Smooth muscle cell (in vitro differentiated cells): Measurements from ENCODE around the gene ISYNA1. TPM values are rescaled to one million over a fixed set of nuclear protein-coding genes. Genes with fewer than 3 reads are reported as not detected.

Experiments
- DNase-seq: peaks from one replicate; lab custom pipeline; 2025; ENCODE audit not compliant: unreplicated experiment; lab: John Stamatoyannopoulos, UW
- H2AFZ ChIP-seq: fragments of 200-600 bp; sonication (generic); 2 replicates; pipeline ENCODE4 v1.6.0; 2016; ENCODE audit warnings: antibody characterized with exemption, low read depth, mild to moderate bottlenecking
- H3F3A ChIP-seq: fragments of 200-600 bp; sonication (generic); 2 replicates; pipeline ENCODE4 v1.6.0; 2017; ENCODE audit warnings: antibody characterized with exemption, low read depth
- H3K27ac ChIP-seq: fragments of 200-600 bp; sonication (generic); 2 replicates; pipeline ENCODE4 v1.5.1; 2016; ENCODE audit warnings: low read depth, mild to moderate bottlenecking
- H3K27me3 ChIP-seq: fragments of 200-600 bp; sonication (generic); 2 replicates; pipeline ENCODE4 v1.6.1; 2016; ENCODE audit warnings: low read depth, mild to moderate bottlenecking
- H3K36me3 ChIP-seq: fragments of 200-600 bp; sonication (generic); 2 replicates; pipeline ENCODE4 v1.5.1; 2016; ENCODE audit warnings: low read depth
- H3K4me1 ChIP-seq: fragments of 200-600 bp; sonication (generic); 2 replicates; pipeline ENCODE4 v1.5.1; 2016; ENCODE audit warnings: low read depth
- H3K4me2 ChIP-seq: fragments of 200-600 bp; sonication (generic); 2 replicates; pipeline ENCODE4 v1.6.0; 2016; ENCODE audit warnings: mild to moderate bottlenecking
- H3K4me3 ChIP-seq: fragments of 200-600 bp; sonication (generic); 2 replicates; pipeline ENCODE4 v1.5.1; 2016; ENCODE audit warnings: mild to moderate bottlenecking
- H3K79me2 ChIP-seq: fragments of 200-600 bp; sonication (generic); 2 replicates; pipeline ENCODE4 v1.6.0; 2016; ENCODE audit warnings: low read depth, mild to moderate bottlenecking
- H3K9ac ChIP-seq: fragments of 200-600 bp; sonication (generic); 2 replicates; pipeline ENCODE4 v1.6.0; 2016; ENCODE audit warnings: low read depth
- H3K9me3 ChIP-seq: fragments of 200-600 bp; sonication (generic); replicated peaks from 2 replicates; pipeline ENCODE4 v1.5.1; 2016; ENCODE audit warnings: low read depth
- H4K20me1 ChIP-seq: fragments of 200-600 bp; sonication (generic); 2 replicates; pipeline ENCODE4 v1.6.0; 2016; ENCODE audit warnings: low read depth
- CTCF ChIP-seq: fragments of 200-600 bp; sonication (generic); IDR thresholded peaks from 2 replicates; pipeline ENCODE4 v1.5.1; 2017; ENCODE audit warnings: borderline replicate concordance, mild to moderate bottlenecking, antibody characterized with exemption; ENCODE audit not compliant: insufficient read depth, poor library complexity, severe bottlenecking
- WGBS: methylation state at CpG from one replicate; pipeline ENCODE4 v1.1.7; 2016; ENCODE audit warnings: low lambda C conversion rate; 5-methylcytosine and 5-hydroxymethylcytosine counted together
- polyA plus RNA-seq: library from polyadenylated mRNA; unstranded; fragments of >200 nt; fragmentation: Nextera tagmentation; extraction: Ambion mirVana; gene quantifications from 2 replicates; pipeline ENCODE4 v1.2.1, GENCODE V29; 2016
- total RNA-seq: library from RNA; depleted of rRNA; stranded (reverse); fragments of >200 nt; gene quantifications from 2 replicates; pipeline ENCODE4 v1.2.3, GENCODE V29; 2014

Gene ISYNA1
- total and polyA plus RNA-seq, 2 experiments from 2014 or later = 56.9 to 60.1 TPM

DNA sequence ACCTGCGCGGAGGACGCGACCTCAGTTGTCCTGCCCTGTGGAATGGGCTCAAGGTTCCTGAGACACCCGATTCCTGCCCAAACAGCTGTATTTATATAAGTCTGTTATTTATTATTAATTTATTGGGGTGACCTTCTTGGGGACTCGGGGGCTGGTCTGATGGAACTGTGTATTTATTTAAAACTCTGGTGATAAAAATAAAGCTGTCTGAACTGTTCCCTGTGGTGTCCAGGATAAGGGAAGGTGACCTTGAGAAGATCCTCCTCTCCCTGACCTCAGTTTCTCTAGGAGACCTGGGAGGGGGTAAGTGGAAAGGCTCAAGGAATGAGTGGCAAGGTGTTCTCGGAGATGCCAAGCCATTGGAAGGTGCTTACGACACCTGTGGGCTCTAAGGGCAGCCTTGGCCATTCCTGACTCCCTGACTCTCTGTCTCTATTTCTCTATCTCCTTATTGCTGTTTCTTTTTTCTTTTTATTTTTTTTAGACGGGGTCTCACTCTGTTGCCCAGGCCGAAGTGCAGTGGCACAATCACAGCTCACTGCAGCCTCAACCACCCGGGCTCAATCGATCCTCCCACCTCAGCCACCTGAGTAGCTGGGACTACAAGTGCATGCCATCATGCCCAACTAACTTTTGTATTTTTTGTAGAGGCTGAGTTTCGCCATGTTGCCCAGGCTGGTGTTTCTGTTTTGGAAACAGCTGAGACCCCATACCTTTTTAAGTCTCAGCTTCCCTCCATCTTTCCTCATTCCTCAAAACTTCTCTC is 48.8 kb downstream of the ISYNA1 start:
- no peak for TF ChIP-seq CTCF
- H2AFZ ChIP-seq = no peak overlapping the region
- DNase-seq = no peak
- no peaks in the 10 kb centered on the region for H3K27me3 ChIP-seq
- no peaks in the 10 kb centered on the region for H3K36me3 ChIP-seq
- H3K4me1 ChIP-seq = peaks cover 3% of the 10 kb centered on the region
- H3K4me2 ChIP-seq = no peak overlapping the region
- H3K9ac ChIP-seq = no peak overlapping the region
- no peak overlapping the region for H3K4me3 ChIP-seq
- peaks cover 2% of the 10 kb centered on the region for H3K79me2 ChIP-seq
- no peaks in the 10 kb centered on the region for H3K9me3 ChIP-seq
- H3K27ac ChIP-seq = no peak overlapping the region
- no peaks in the 10 kb centered on the region for H4K20me1 ChIP-seq
- peaks cover 15% of the 10 kb centered on the region for H3F3A ChIP-seq
- 92% methylated on average over 13 of the region's 13 CpGs for WGBS

DNA sequence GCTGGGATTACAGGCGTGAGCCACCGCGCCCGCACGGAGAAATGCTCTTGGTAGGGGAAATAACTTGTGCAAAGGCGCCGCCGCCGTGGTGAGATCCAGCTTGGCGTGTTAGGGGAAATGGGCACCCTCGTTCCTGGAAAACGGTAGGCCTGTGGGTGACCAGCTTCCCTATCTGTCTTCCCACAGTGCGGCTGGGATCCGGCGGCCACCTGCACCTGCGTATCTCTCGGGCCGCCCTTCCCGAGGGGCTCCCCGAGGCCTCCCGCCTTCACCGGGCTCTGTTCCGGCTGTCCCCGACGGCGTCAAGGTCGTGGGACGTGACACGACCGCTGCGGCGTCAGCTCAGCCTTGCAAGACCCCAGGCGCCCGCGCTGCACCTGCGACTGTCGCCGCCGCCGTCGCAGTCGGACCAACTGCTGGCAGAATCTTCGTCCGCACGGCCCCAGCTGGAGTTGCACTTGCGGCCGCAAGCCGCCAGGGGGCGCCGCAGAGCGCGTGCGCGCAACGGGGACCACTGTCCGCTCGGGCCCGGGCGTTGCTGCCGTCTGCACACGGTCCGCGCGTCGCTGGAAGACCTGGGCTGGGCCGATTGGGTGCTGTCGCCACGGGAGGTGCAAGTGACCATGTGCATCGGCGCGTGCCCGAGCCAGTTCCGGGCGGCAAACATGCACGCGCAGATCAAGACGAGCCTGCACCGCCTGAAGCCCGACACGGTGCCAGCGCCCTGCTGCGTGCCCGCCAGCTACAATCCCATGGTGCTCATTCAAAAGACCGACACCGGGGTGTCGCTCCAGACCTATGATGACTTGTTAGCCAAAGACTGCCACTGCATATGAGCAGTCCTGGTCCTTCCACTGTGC is 49.6 kb downstream of the ISYNA1 start:
- Histone ChIP-seq H3K4me3 (peak overlapping the region; percentile 32), H3K36me3 (no peaks in the 10 kb centered on the region), H3K9ac (no peak overlapping the region), H3F3A (peaks cover 15% of the 10 kb centered on the region), H4K20me1 (no peaks in the 10 kb centered on the region), H3K9me3 (no peaks in the 10 kb centered on the region), H3K27me3 (no peaks in the 10 kb centered on the region), H3K79me2 (peaks cover 2% of the 10 kb centered on the region), H2AFZ (no peak overlapping the region), H3K27ac (no peak overlapping the region), H3K4me1 (peaks cover 3% of the 10 kb centered on the region), H3K4me2 (peak overlapping the region; percentile 71)
- 24% methylated on average over 86 of the region's 86 CpGs for WGBS
- DNase-seq = peak; percentile 43
- peak; percentile 99 for TF ChIP-seq CTCF

DNA sequence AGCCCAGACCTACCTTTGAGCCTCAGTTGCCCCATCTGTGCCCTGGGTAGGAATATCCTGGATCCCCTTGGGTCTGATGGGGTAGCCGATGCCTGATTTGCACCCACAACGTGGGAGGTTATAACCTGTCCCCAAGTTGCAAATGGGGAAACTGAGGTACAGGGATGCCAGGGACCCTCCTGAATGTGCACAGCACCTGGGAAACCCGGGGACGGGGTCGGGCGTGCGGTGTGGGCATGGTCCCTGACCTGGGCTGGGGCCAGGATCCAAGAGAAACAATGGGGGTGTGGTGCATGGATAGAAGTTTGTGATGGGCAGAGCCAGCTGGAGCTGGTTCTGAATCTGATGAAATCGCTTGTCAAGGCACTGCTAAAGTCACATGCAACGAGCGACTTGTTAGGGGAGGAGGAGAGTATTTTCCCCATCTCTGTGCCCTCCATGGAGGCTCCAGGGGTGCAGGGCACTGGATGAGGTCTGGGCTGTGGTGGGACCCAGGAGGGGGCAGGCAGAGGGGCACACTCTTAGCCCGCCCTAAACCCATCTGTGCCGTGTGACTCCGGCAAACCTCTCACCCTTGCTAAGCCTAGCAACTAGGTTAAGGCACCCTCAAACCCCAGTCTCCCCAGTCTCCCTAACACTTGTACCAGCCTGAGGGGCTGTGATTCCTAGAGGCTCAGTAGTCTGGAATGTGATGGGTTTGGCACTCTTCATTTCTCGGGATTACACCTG is 51.2 kb downstream of the ISYNA1 start:
- H3K79me2 ChIP-seq = peaks cover 2% of the 10 kb centered on the region
- H3K4me2 ChIP-seq = peak overlapping the region; percentile 78
- no peak overlapping the region for H2AFZ ChIP-seq
- no peaks in the 10 kb centered on the region for H3K36me3 ChIP-seq
- no peak overlapping the region for H3K9ac ChIP-seq
- 87% methylated on average over 14 of the region's 14 CpGs for WGBS
- no peaks in the 10 kb centered on the region for H3K9me3 ChIP-seq
- DNase-seq = no peak
- no peaks in the 10 kb centered on the region for H3K27me3 ChIP-seq
- no peak for TF ChIP-seq CTCF
- peaks cover 15% of the 10 kb centered on the region for H3F3A ChIP-seq
- H4K20me1 ChIP-seq = no peaks in the 10 kb centered on the region
- H3K4me1 ChIP-seq = peaks cover 7% of the 10 kb centered on the region
- H3K27ac ChIP-seq = peak overlapping the region; percentile 15
- peak overlapping the region; percentile 44 for H3K4me3 ChIP-seq
